ENCODE data around the gene CD80.
"Not testable (repeated sequence)": the region's sequence is repeated elsewhere in the genome, so short reads cannot be mapped to it uniquely, and the experiment has no call there.

CD80 gene

DNA sequence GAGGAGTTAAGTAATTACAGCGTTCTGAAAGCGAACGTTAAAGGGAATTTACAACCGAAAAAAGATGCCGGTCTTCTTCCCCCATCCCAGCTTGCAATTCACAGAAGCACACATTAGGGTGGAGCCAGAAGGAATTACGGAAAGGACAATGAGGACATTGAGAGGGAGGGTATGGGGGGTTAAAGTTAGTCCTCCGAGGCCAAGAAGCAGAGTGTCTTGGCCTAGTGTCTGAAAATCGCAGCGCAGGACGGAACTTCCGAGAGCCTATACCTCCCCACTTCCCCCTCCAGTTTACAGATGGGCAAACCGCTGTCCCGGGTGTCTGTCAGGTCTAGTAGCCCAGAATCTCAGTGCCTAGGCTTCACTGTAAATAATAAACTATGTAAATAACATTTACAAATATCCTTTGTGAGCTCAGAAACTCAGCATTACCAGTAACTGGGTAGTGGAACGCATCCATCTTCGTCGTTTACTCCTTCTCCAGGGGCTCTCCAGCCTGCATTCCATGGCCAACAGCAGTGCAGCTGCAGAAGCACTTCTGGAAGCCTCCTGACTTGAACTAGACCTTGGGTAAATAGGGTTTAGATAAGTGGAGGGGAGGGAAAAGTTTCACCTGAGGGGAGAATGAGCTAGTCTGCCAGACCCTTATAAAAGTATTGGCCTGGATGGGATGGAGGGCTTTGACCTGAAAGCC is 20.8 kb upstream of the CD80 start:
- no peak for DNase-seq

DNA sequence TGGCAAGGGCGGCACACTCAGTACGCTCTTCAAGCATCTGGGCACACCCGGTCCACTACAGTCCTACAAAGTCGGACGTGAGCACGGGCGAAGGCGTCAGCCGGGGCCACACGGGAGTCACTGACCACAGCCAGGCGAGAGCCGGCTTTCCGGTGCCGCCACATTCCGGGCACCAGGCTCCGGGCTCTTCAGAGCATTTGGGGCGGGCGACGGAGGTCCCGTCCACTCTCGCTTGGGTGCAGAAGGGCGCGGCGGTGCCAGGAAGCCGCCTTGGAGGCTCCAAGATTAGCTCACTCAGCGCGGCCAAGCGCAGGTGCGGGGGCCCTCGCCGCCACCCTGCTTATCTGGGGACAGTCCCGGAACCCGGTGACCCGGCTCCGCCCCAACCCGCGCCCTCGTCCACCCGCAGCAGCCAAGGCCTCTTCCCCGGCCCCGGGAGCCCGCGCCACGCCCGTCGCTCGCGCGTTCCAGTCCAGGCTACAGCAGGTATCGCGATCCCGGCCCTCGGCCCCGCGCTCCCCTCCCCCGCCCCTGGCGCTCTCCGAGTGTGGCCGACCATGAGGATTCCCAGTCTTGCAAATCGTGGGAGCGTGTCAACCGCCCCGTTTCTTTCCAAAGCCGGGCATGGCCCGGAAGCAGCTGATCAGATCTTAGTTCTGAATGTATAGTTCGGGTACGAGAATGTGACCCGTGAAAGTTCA is 20.1 kb upstream of the CD80 start, which contains the start of gene ADPRH:
Gene ADPRH (plus strand): TSS at position 127 of the 701 bp plus-strand sequence. CDS start 2,678 bp downstream, outside the sequence.
- DNase-seq: no peak

DNA sequence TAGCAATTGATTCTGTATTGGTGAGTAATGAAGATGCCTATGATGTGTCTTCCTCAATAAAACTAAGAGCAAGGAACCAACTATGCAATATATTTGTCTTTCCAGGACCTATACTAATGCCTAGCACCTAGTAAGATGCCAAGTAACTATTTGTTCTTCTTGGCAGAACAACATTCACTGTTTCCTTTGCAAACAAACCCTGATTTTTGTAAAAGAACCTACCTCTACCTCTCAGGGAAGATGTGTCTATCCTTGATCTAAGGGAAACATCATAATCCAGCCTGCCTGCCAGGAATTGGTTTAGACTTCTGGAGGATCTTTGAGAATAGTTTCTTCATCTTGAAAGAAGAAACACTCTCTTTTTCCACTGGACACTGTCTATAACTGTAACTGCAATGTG is 16.1 kb upstream of the CD80 start:
- DNase-seq: no peak

DNA sequence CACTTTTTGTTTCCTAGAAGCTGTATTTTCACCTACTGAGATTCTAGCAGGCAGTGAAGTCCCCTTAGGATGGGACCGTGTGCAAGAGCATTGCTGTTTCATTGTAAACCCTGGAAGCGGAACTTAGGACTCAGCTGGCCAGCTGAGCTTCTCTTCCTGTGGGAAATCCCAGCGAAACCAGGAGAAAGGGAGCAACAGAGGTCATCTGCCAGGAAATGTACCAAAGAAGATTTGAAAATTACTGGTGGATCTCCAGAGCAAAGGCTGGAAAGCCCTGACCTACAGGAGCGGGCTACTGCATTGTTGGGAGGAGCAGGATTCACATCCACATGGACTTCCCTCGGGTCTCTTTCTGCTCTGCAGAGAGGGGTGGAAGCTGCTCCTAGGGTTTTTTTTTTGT is 12.3 kb upstream of the CD80 start:
- DNase-seq: no peak

DNA sequence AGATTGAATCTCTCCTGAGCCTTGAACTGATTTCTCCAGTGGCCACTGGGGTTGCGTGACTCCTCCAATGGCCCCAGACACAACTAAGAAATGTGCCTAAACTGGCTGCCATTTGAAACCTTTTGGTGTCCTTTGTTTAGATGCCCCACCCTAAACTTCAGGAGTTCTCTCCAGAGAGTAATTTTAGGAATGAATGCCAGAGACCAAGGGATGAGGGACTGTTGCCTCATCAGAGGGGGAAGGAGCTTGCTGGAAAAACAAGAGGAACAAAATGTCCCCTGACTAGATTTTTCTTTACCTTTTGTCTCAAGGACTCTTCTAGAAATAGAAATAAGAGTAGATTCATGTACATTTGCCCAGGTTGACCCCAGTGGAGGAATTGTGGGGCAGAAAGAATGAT is 11.8 kb upstream of the CD80 start:
- DNase-seq: no peak

DNA sequence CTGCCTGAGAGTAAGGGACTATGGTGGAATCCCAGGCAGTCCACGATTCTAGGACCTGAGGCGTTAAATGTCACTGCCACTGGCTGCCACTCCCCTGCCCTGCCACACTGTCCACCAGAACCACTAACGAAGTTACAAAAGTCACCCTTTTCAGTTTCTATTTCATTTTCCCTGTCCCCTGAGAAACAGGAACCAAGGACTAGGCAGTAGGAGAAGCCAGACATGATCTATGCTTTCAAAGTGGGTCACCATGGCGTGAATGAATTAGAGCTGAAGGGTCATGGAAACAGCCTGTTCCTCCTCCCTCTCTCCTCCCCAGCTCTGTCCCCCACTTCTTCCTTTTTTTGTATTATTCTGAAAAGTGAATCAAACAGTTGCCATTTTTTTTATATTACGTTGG is 10.8 kb upstream of the CD80 start:
- no peak for DNase-seq

DNA sequence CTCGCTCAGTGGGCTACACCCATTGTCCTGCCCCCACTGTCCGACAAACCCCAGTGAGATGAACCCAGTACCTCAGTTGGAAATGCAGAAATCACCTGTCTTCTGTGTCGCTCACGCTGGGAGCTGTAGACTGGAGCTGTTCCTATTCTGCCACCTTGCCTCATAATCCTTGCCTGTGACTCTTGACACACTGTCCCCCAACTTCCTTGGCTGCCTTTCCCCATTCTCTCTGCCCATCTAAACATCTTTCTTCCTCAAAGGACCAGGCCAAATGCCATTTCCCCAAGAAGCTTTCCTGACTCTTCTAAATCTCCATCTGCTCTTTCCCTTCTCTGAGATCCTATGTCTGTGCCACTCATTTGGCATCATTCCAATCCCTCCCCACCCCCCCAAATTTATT is 9.7 kb upstream of the CD80 start:
- DNase-seq: no peak

DNA sequence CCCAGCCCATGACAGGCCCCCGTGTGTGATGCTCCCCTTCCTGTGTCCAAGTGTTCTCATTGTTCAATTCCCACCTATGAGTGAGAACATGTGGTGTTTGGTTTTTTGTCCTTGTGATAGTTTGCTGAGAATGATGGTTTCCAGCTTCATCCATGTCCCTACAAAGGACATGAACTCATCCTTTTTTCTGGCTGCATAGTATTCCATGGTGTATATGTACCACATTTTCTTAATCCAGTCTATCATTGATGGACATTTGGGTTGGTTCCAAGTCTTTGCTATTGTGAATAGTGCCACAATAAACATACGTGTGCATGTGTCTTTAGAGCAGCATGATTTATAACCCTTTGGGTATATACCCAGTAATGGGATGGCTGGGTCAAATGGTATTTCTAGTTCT is 3.9 kb upstream of the CD80 start:
- not testable (repeated sequence) for DNase-seq

DNA sequence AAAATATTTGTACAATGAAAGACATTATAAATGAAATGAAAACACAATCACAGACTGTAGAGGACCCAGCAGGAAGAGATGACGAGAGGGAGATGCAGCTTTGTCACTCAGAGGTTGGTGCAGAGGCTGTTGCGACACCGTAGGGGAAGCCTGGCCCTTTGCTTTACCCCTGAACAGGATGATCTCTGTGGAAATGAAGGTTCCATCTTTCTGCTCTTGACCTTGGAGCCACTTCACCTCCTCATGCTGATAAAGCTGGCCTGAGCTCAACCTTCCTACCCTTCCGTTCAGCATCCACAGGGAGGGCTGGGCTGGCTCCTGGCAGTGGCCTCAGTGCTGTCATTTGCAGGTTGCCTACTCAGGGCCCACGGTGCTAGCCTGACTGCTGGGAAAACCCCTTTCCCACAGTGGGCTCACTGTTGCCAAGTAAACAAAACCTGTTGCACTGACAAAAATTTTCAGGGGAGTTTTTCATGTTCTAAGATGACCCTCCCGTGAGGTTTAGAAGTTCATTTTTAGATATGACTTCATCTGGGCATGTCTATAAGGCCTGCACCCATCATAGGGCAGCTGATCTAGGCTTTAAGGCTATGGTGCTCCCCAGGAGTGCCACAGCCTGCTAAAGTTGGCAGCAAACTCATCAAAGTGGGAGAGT is 3.0 kb upstream of the CD80 start:
- no peak for DNase-seq

DNA sequence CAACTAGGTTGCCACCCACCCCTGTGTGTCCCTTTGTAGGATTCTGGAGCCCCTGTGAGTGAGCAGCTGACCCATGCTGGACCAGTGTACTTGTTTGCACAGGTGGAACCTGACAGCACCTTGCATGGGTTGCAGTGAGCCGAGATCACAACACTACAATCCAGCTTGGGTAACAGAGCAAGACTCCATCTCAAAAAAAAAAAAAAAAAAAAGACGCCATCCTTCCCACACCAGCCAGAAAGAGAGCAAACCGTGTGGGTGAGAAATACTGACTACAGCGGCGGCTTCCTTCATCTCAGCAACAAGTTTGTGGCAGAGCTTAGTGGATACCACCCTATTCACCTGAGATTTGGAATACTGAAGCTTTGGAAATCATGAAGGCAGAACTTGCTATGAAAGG is 746 bp upstream of the CD80 start:
- no peak for DNase-seq

DNA sequence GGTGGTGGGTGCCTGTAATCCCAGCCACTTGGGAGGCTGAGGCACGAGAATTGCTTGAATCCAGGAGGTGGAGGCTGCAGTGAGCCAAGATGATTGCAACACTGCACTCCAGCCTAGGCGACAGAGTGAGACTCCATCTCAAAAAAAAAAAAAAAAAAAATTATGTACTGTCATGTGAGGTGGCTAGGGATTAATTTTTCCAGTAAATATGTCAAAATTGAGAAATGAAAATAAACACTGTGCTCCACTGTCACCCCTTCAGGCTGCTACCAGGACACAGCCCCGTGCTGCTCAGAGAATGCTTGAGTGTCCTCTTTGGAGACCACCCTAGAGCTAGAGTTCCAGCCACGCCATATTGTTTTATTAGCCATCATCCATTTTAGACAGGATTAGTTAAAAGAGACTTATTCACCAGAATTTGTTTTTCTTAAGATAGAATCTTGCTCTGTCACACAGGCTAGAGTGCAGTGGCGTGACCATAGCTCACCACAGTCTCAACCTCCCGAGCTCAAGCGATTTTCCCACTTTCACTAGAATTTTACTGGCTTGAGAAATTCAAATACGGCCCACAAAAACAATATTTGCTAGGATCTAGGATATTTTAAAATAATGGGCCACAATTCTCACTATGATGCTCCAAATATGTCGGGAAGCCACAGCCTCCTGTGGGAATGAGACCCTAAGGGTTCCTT is 642 bp downstream of the CD80 start:
- DNase-seq: no peak

DNA sequence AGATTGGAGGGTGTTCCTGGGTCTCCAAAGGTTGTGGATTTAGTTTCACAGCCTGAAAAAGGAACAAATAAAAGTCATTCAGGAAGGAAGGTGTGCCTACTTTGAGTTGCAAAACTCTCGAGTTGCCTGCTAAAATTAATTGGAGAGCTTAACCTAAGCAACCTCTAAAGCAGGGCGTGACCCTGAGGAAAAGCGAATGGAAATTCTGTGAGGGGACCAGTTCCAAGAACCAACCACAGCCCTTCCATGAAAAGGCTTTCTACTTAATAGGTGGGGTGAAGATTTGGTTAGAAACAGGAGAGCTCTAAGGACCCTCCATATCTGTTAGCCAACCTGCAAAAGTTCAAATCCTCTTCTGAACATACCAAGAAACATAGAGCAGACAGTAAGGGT is 1.5 kb downstream of the CD80 start:
- DNase-seq: no peak

DNA sequence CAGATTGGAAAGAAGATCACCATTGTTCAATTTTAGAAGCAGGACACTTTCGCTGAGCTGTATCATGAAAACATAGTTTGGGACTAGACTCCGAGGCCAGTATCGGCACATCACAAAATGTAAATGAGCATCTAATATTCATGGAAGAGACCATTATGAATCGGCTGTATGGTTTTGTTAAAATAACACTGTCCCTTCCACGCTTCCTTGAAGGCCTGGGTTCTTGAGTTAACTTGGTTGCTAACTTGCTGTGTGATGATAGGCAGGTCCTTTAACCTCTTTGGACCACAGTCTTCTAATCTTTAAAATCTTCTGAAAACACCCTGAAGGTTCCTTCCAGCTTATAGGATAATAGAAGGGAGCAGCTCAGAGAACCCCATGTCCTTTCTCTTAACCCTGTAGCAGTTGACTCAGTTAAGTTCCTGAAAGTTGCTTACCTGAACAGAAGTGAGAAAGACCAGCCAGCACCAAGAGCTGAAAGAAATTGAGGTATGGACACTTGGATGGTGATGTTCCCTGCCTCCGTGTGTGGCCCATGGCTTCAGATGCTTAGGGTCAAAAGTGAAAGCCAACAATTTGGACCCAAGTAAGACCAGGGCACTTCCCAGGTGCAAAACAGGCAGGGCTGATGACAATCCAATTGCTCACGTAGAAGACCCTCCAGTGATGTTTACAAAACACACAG is 2.1 kb downstream of the CD80 start:
- DNase-seq: no peak

DNA sequence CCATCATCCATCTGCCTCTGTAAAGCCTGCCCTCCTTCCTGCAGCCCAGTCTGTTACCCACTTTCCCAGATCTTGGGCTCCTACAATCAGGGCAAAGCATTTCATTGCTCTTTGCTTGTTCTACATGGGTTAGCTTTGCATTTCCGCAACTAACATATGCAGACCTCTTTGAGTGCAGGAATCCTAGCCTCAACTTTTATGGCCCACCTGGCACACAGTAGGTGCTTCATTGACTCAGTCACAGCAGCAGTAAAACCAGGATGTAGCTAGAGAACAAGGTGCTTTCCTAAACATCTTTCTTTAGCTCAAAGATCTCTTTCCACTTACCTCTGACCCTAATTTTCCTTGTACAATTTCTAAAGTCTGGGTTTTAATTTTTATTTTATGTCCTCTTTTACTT is 3.5 kb downstream of the CD80 start:
- DNase-seq: no peak

DNA sequence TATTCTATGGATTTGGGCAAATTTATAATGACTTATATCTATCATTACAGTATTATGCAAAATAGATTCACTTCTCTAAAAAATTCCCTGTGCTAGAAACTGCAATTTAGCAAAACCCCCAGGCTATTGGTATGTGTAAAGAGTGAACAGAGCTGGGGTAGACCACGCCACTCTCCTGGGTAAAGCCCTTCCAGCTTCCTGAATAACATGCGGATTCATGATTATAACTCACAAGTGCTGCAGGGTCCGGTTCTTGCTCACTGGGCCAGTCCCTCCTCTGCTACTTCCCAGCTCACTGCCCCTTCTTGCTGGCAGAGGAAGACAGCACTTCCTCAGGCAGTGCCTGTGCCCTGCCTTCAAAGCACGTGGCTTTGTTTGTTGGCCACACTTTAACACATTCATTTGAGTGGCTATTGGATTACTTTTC is 4.1 kb downstream of the CD80 start:
- DNase-seq: no peak

DNA sequence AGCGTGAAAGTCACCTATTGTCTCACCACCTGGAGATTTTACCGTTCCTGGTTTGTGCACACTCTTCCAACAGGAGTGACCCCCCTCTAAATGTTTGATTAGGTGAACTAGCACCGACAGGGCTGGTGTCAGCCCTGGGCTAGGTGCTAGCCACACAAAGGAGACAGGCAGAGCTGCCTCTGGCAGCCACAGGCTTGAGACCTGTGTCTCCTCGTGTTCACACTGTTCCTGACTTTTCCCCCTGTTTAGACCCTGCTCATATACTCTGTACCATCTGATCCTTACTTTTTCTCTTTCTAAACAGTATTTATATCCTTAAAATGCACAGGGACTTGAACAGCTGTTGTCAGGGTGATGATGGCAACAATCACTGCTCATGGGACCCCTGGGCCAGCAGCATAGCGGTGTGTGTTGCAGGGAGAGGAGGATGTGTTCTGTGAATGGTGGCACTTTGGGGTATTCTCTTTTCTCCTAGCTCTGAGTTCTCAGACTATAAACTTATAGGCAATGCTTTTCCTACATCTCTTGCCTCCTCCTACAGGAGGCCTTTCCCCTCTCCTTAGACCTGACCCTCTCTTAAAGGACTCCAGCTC is 5.5 kb downstream of the CD80 start:
- no peak for DNase-seq

DNA sequence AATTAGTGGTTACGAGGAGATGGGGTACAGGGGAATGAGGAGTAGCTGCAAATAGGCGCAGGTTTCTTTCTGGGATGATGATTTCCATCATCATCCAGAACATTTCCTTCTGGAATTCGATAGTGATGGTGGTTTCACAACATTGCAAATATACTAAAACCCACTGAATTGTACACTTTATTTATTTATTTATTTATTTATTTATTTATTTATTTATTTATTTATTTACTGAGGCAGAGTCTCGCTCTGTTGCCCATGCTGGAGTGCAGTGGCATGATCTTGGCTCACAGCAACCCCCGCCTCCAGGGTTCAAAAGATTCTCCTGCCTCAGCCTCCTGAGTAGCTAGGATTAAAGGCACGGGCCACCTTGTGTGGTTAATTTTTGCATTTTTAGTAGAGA is 6.5 kb downstream of the CD80 start:
- DNase-seq: not testable (repeated sequence)

DNA sequence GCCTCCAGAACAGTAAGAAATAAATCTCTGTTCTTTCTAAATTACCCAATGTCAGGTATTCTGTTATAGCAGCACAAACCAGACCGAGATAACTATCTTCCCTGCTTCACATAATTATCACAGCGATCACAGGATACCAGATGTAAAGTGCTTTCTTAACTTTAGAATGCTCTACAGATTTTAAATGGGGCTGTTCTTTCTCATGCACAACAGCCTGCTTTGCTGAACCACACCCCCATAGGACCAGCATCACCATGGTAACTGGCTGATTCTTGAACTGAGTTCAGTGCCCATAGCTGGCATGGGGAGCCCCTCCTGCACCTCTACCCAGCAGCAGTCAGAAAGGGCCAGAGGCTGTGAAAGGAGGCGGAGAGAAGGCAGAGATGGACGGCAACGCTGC is 7.8 kb downstream of the CD80 start:
- no peak for DNase-seq

DNA sequence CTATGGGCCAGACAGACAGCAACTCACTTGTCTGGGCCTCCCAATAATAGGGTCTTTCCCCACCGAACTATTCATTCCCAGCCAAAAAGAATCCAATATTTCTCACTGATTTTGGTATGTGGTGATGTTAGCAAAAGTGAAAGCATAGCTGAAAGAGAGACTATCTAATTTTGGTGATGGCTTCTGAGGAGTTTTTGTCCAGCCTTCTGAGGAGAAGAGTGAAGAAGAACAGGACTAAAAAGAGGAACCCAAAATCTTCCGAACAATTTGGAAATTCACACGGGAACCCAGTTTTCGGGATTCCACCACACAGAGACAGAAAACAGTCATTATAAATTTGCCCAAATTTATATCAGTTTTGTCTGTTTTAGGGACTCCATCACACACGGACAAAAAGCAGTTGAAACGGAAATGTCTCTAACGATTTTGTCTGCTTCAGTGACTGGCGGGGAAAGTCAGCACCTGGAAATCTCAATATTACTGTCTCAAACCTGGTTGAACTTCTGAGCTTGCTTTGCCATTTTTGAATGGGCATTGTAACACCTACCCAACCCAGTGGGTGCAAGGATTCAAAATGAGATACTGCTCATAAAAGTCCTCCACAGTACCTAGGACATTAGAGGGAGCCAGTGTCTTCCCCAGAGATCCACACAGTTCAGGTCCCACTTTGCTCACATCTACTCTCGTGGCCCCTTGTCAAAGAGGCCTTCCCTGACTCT is 9.1 kb downstream of the CD80 start:
- no peak for DNase-seq

DNA sequence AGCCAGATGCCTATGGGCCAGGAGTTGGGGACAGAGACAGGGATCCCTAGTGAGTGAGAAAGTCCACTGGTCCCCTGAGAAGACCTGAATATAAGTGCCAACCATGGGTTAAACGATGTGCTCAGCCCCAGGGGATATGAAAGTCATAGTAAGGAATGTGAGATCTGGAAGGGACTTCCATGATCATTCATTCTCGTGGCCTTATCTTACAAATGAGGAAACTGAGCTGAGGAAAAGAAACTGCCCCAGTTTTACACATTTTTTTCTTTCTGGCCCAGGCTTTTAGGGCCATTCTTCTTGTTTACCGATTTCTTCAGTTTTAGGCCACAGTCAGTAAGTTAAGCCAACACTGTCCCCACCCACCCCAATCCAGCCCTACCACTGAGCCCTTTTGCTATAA is 11.1 kb downstream of the CD80 start:
- DNase-seq: no peak

DNA sequence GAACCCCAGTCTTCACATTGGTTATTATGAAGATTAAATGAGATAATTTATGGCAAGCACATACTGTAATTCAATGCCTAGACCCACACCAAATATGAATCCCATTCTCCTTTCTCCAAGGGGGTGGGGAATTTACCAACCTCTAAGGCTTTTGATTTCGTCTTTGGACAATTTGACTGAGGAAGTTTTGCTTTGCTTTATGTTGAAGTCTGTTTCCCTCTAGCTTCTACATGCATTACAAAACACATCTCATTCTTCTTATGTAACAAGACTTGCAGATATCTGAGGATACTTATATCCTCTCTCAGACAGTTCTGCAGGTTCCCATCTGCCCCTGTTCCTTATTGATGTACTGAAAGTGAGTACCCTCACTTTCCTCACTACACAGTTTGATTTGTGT is 12.2 kb downstream of the CD80 start:
- no peak for DNase-seq

DNA sequence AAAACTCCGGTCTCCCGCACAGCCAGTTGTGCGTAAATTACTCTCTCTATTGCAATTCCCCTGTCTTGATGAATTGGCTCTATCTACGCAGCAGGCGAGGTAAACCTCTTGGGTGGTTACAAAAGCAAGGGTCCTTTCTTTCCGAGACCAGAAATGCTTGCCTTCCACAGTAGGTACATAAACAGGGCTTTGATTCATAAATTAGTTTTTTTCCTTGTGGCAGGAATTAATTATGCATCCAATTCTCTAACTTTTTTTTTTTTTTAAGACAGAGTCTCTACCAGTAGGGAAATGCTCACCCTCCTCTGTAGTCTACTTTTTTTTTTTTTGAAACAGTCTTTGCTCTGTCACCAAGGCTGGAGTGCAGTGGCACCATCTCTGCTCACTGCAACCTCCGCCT is 16.3 kb downstream of the CD80 start:
- no peak for DNase-seq
